ENCODE results near the gene ACY1.

DNA sequence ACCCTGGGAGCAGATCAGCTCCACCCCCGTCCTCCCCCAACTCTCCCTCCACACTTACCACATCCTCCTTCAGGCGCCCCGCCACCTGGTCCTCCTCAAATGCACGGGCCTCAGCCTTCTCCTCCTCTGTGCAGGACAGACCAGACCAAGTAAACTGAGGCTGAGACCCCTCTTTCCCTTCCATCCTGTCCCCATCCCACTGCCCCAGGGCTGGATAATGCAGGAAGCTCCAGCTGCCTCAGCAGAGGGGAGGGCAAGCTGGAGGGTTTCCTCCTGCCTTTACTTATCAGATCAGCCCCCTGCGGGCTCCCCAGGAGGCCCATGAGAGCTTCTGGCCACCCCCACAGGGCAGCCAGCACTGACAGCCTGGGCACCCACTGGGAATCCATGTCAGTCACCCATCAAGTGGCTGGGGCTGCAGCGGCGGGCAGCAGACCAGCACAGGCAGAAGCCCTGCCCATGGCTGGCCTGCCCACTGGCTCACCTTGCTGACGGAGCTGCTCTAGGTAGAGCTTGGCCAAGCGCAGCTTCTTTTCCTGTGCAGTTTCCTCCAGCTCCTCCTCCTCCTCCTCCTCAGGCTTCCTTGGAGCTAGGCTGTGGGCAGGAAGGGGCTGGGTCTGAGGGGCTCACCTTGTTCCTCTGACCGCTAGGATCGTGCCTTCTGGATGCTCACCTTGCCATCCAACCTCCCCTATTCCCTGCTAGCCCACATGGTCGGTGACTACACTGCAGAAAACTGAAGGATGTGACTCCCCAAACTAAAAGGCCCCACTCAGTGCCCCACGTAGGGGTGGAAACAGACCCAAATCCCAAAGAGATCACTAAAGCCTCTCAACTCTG, 45.5 kb upstream of the ACY1 start:
- TF ChIP-seq CTCF (IDR thresholded peaks at IDR 0.05; ENCODE audit: low read length) (no peak), EZH2 (optimal IDR thresholded peaks at IDR 0.05; ENCODE audit: low read depth, low read length) (no peak)

All from MM.1S (cell line).